ENCODE data around the gene TRIM8.

- no peak for TF ChIP-seq CTCF (IDR thresholded peaks at IDR 0.05; ENCODE audit: control extremely low read depth in 1 of 3, insufficient read depth in 1 of 3, low read depth in 1 of 3, low read length in 3 of 3)
- TF ChIP-seq FOSL1 (IDR thresholded peaks at IDR 0.05; ENCODE audit: insufficient read depth, low read depth, low read length): no peak
- TF ChIP-seq JUND (IDR thresholded peaks at IDR 0.05; ENCODE audit: low read length): no peak
- TF ChIP-seq TBP (IDR thresholded peaks at IDR 0.05; ENCODE audit: low read depth, low read length): no peak
- TF ChIP-seq SP2 (IDR thresholded peaks at IDR 0.05; ENCODE audit: low read length): no peak
- TF ChIP-seq POLR2A (IDR thresholded peaks at IDR 0.05; ENCODE audit: control extremely low read depth in 1 of 2, low read depth in 2 of 2, low read length in 2 of 2): no peak
- TF ChIP-seq EGR1 (IDR thresholded peaks at IDR 0.05; ENCODE audit: borderline replicate concordance, low read depth, low read length): no peak
- no peak for TF ChIP-seq NRF1 (IDR thresholded peaks at IDR 0.05; ENCODE audit: low read depth, low read length)
- TF ChIP-seq E2F6 (IDR thresholded peaks at IDR 0.05): no peak
- TF ChIP-seq SIX5 (IDR thresholded peaks at IDR 0.05; ENCODE audit: low read depth, low read length): no peak
- no peak for TF ChIP-seq ZNF274 (IDR thresholded peaks at IDR 0.05; ENCODE audit: borderline replicate concordance, extremely low read depth, low read length)
- no peak for TF ChIP-seq EP300 (IDR thresholded peaks at IDR 0.05; ENCODE audit: borderline replicate concordance in 1 of 2, low read depth in 2 of 2, low read length in 2 of 2)
- TF ChIP-seq POLR2AphosphoS5 (IDR thresholded peaks at IDR 0.05; ENCODE audit: low read depth, low read length): no peak
Measured at GRCh38 chr10:102611514-102612087, 32.7 kb upstream of the TRIM8 start.
